Parathyroid adenoma (tissue), 2 donors: Measurements from ENCODE around the gene CEMIP.

Source experiments
- H2AFZ ChIP-seq: fragments of 300-600 bp; sonication (generic); one replicate; pipeline ENCODE4 v1.7.0; 2017; ENCODE audit warnings: antibody characterized with exemption, mild to moderate bottlenecking
- H3K27ac ChIP-seq: fragments of 300-600 bp; sonication (generic); one replicate; pipeline ENCODE4 v1.7.0; 2017
- H3K27me3 ChIP-seq: fragments of 300-600 bp; sonication (generic); one replicate; pipeline ENCODE4 v1.7.0; 2017; ENCODE audit warnings: low read length; ENCODE audit not compliant: control insufficient read depth, insufficient read depth
- H3K36me3 ChIP-seq: fragments of 300-600 bp; sonication (generic); one replicate; pipeline ENCODE4 v1.7.0; 2017; ENCODE audit warnings: low read length; ENCODE audit not compliant: control insufficient read depth, insufficient read depth
- H3K4me1 ChIP-seq: fragments of 300-600 bp; sonication (generic); one replicate; pipeline ENCODE4 v1.7.0; 2017; ENCODE audit warnings: control low read depth
- H3K4me2 ChIP-seq: fragments of 300-600 bp; sonication (generic); one replicate; pipeline ENCODE4 v1.7.0; 2017; ENCODE audit warnings: low read length
- H3K4me3 ChIP-seq: fragments of 300-600 bp; sonication (generic); one replicate; pipeline ENCODE4 v1.7.0; 2017; ENCODE audit warnings: low read depth, low read length
- H3K79me2 ChIP-seq: fragments of 300-600 bp; sonication (generic); one replicate; pipeline ENCODE4 v1.7.0; 2017; ENCODE audit warnings: control low read depth
- H3K9ac ChIP-seq: fragments of 300-600 bp; sonication (generic); one replicate; pipeline ENCODE4 v1.7.0; 2017; ENCODE audit warnings: mild to moderate bottlenecking
- H3K9me3 ChIP-seq: fragments of 300-600 bp; sonication (generic); one replicate; pipeline ENCODE4 v1.7.0; 2017; ENCODE audit warnings: low read length; ENCODE audit not compliant: control insufficient read depth
- TF ChIP-seq, protein P1 (sequence below): fragments of 300-600 bp; sonication (generic); IDR thresholded peaks from one replicate; pipeline ENCODE4 v1.7.0; 2017; ENCODE audit warnings: antibody characterized with exemption, mild to moderate bottlenecking
- donor health status: primary hyperparathyroidism.

CEMIP gene

DNA sequence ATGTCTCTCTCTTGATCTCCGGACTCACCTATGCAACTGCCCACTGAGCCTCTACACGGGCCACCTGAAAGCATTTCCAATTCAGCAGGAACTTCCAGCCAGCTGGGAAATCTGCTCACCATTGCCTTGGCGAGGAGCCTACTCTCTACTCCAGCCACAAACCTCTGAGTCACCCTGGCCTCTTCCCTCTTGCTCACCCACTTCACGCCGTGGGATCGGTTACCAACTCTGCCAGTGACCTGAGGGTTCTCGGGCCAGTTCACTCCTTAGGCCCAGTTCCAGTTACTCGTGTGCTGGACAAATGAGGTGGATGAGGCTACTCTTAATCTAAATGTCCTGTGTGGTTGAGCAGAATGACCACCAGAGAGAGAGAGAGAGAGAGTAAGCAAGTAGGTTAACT, 70.1 kb downstream of the CEMIP start:
- TF ChIP-seq, protein P1, sequence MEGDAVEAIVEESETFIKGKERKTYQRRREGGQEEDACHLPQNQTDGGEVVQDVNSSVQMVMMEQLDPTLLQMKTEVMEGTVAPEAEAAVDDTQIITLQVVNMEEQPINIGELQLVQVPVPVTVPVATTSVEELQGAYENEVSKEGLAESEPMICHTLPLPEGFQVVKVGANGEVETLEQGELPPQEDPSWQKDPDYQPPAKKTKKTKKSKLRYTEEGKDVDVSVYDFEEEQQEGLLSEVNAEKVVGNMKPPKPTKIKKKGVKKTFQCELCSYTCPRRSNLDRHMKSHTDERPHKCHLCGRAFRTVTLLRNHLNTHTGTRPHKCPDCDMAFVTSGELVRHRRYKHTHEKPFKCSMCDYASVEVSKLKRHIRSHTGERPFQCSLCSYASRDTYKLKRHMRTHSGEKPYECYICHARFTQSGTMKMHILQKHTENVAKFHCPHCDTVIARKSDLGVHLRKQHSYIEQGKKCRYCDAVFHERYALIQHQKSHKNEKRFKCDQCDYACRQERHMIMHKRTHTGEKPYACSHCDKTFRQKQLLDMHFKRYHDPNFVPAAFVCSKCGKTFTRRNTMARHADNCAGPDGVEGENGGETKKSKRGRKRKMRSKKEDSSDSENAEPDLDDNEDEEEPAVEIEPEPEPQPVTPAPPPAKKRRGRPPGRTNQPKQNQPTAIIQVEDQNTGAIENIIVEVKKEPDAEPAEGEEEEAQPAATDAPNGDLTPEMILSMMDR = no peak
- no peaks in the 10 kb centered on the region for H3K9me3 ChIP-seq
- no peak overlapping the region for H3K4me2 ChIP-seq
- H3K4me3 ChIP-seq = no peak overlapping the region
- H3K27me3 ChIP-seq = no peaks in the 10 kb centered on the region
- no peaks in the 10 kb centered on the region for H3K79me2 ChIP-seq
- no peak overlapping the region for H3K9ac ChIP-seq
- no peak overlapping the region for H2AFZ ChIP-seq
- H3K4me1 ChIP-seq = no peaks in the 10 kb centered on the region
- no peaks in the 10 kb centered on the region for H3K36me3 ChIP-seq
- peak overlapping the region; percentile 45 for H3K27ac ChIP-seq

DNA sequence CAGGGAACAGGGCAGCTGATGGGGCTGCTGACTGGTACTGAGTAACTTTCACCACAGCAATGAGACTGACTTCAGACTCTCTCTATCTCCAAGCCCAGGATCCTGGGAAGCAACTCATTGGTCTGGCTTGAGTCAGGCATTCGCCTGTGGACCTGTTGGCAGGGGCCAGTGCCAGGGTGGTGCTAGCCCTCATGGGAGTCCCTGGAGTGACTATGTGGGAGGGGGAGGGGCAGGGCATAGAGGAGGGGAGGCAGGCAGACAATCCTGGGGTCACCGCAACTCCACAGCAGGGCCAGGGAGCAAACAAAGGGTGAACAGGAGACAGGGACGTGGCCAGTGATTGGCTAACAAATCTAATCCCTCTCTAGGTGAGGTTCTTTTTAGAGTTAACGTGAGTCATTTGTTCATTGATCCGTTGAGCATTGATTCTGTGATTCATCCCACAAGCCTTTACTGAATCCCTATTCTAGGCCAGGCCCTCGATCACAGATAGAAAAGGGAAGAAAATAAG, 71.8 kb downstream of the CEMIP start:
- no peaks in the 10 kb centered on the region for H3K27me3 ChIP-seq
- no peak overlapping the region for H2AFZ ChIP-seq
- H3K36me3 ChIP-seq = no peaks in the 10 kb centered on the region
- no peak overlapping the region for H3K27ac ChIP-seq
- no peak overlapping the region for H3K4me2 ChIP-seq
- TF ChIP-seq, protein P1 = no peak
- no peak overlapping the region for H3K9ac ChIP-seq
- H3K9me3 ChIP-seq = no peaks in the 10 kb centered on the region
- no peaks in the 10 kb centered on the region for H3K4me1 ChIP-seq
- no peaks in the 10 kb centered on the region for H3K79me2 ChIP-seq
- H3K4me3 ChIP-seq = no peak overlapping the region

DNA sequence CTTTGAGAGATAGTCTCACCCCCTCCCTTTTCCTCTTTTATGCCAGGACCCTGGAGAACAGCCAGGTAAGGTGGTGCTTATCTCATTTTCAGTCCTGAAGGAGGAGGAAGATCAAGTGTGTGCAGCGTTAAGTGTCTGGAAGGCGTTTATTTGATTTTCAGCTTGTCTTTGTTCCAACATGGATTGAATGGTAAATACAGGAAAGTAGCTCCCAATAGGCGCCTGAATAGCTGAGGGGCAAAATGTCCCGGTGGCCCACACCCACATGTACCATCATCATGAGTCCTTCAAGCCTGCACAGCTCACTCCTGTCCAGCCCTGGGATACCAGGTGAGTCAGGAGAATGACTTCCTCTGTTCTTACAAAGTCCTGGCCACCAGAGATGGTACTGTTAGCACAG, 73.5 kb downstream of the CEMIP start:
- Histone ChIP-seq H3K27me3 (no peaks in the 10 kb centered on the region), H3K4me2 (no peak overlapping the region), H3K4me3 (no peak overlapping the region), H2AFZ (no peak overlapping the region), H3K9me3 (no peaks in the 10 kb centered on the region), H3K9ac (no peak overlapping the region), H3K79me2 (no peaks in the 10 kb centered on the region), H3K27ac (no peak overlapping the region), H3K4me1 (peaks cover 5% of the 10 kb centered on the region), H3K36me3 (no peaks in the 10 kb centered on the region)
- TF ChIP-seq, protein P1 = no peak

DNA sequence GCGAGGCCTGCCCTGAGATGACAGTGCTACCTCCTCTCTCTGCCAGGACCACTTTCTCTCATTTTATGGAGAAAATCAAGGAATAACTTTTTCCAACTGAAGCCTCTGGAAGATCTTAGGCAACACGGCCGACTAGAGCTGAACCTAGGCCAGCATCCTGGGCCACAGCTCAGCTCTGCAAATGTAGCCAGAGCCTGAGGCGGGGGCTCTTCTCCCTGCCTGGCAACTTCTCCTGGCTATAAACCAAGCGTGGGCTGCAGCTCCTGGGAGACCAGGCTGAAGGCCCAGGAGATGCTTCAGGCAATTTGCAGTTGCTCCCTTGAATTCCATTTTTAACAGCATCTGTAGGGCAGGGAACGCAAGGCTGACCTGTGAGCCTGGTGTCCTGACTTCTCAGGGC, 74.9 kb downstream of the CEMIP start:
- Histone ChIP-seq H3K27ac (no peak overlapping the region), H3K27me3 (no peaks in the 10 kb centered on the region), H3K36me3 (no peaks in the 10 kb centered on the region), H3K9ac (no peak overlapping the region), H3K9me3 (no peaks in the 10 kb centered on the region), H2AFZ (no peak overlapping the region), H3K4me1 (peaks cover 5% of the 10 kb centered on the region), H3K4me2 (no peak overlapping the region), H3K79me2 (no peaks in the 10 kb centered on the region), H3K4me3 (no peak overlapping the region)
- TF ChIP-seq, protein P1 = no peak

DNA sequence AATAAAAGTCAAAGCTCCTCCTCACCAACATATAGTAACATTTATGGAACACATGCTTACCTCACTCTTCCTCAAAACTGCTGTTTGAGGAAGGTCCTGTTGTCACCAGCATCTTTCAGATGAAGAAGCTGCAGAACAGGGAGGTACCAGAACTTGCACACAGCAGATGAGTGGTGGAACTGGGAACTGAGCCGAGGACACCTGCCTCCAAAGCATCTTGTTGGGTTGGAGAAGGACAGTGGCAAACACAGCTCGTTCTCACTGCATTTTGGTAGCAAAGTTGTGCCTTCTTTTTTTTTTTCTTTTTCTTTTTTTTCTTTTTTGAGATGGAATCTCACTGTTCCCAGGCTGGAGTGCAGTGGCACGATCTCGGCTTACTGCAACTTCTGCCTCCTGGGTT, 76.0 kb downstream of the CEMIP start:
- Histone ChIP-seq H3K4me3 (no peak overlapping the region), H3K9me3 (no peaks in the 10 kb centered on the region), H3K27ac (no peak overlapping the region), H2AFZ (no peak overlapping the region), H3K79me2 (no peaks in the 10 kb centered on the region), H3K4me1 (peaks cover 5% of the 10 kb centered on the region), H3K4me2 (no peak overlapping the region), H3K36me3 (no peaks in the 10 kb centered on the region), H3K27me3 (no peaks in the 10 kb centered on the region), H3K9ac (no peak overlapping the region)
- TF ChIP-seq, protein P1 = no peak
